IMR-90 (cell line): ENCODE results near the gene TMTC2. TPM values are rescaled to one million over a fixed set of nuclear protein-coding genes. Genes with fewer than 3 reads are reported as not detected.

Experiments used
- ATAC-seq: fragments of 200-7000 bp; cut with Tn5 transposase; 2 replicates; pipeline ENCODE4 v1.9.1; 2020; ENCODE audit warnings: low read depth, mild to moderate bottlenecking, moderate library complexity
- BruUV-seq: library from RNA; stranded (reverse); fragments of 400-500 nt; replicated peaks from 2 replicates; lab custom pipeline; 2021; lab: Mats Ljungman, UMichigan
- CTCF ChIA-PET: fragments of 300-600 bp; formaldehyde crosslinking; extraction: SDS; loops from one replicate; lab custom pipeline; 2021; ENCODE audit warnings: antibody characterized with exemption; lab: Yijun Ruan, JAX
- POLR2A ChIA-PET: fragments of 300-600 bp; sonication (Branson Sonifier 250); formaldehyde crosslinking; loops from one replicate; lab custom pipeline; 2022; ENCODE audit warnings: antibody characterized with exemption; ENCODE audit not compliant: unreplicated experiment; lab: Charles Lee
- DNase-seq: peaks from one replicate; pipeline ENCODE4 v3.0.0; 2013
- H2AFZ ChIP-seq: replicated peaks from 2 replicates; pipeline ENCODE3; 2013; ENCODE audit warnings: low read length, mild to moderate bottlenecking; ENCODE audit not compliant: poor library complexity
- H2AK5ac ChIP-seq: 2 replicates; pipeline ENCODE4 v1.6.1; 2013; ENCODE audit warnings: low read depth, low read length, inconsistent platforms
- H2AK9ac ChIP-seq: replicated peaks from 2 replicates; pipeline ENCODE3; 2013; ENCODE audit warnings: mild to moderate bottlenecking, low read depth, low read length, moderate library complexity; ENCODE audit not compliant: poor library complexity
- H2BK120ac ChIP-seq: 2 replicates; pipeline ENCODE4 v1.6.1; 2013; ENCODE audit warnings: low read depth, low read length, inconsistent platforms
- H2BK15ac ChIP-seq: 3 replicates; pipeline ENCODE4 v1.6.1; 2013; ENCODE audit warnings: low read depth, low read length, inconsistent platforms
- H2BK20ac ChIP-seq: 2 replicates; pipeline ENCODE4 v1.6.1; 2013; ENCODE audit warnings: low read depth, mild to moderate bottlenecking, inconsistent platforms, low read length, moderate library complexity
- H2BK5ac ChIP-seq: 2 replicates; pipeline ENCODE4 v1.6.1; 2013; ENCODE audit warnings: mild to moderate bottlenecking, low read depth, low read length, inconsistent platforms; ENCODE audit not compliant: poor library complexity, severe bottlenecking
- H3K14ac ChIP-seq: replicated peaks from 2 replicates; pipeline ENCODE4 v1.6.1; 2013; ENCODE audit warnings: low read depth, low read length, inconsistent platforms
- H3K18ac ChIP-seq: 2 replicates; pipeline ENCODE4 v1.6.1; 2013; ENCODE audit warnings: low read depth, low read length, control low read depth
- H3K23ac ChIP-seq: 2 replicates; pipeline ENCODE4 v1.6.1; 2013; ENCODE audit warnings: low read depth, low read length, inconsistent platforms
- H3K27ac ChIP-seq: 2 replicates; pipeline ENCODE4 v1.5.1; 2013; ENCODE audit warnings: mild to moderate bottlenecking, control low read depth, low read length; ENCODE audit not compliant: insufficient read depth
- H3K27me3 ChIP-seq: 2 replicates; pipeline ENCODE4 v1.6.1; 2013; ENCODE audit warnings: low read length; ENCODE audit not compliant: control insufficient read depth, insufficient read depth
- H3K36me3 ChIP-seq: 2 replicates; pipeline ENCODE4 v1.6.1; 2013; ENCODE audit warnings: low read length, mixed read lengths; ENCODE audit not compliant: control insufficient read depth, insufficient read depth
- H3K4ac ChIP-seq: 2 replicates; pipeline ENCODE4 v1.6.1; 2013; ENCODE audit warnings: low read depth, low read length, inconsistent platforms
- H3K4me1 ChIP-seq: 2 replicates; pipeline ENCODE4 v1.6.1; 2013; ENCODE audit warnings: low read length, mixed read lengths; ENCODE audit not compliant: control insufficient read depth, insufficient read depth
- H3K4me2 ChIP-seq: 2 replicates; pipeline ENCODE4 v1.6.1; 2013; ENCODE audit warnings: low read depth, mild to moderate bottlenecking, control low read depth, low read length, moderate library complexity
- H3K4me3 ChIP-seq: 2 replicates; pipeline ENCODE4 v1.5.1; 2013; ENCODE audit warnings: low read depth, mild to moderate bottlenecking, control low read depth, low read length, moderate library complexity; ENCODE audit not compliant: insufficient read depth
- H3K56ac ChIP-seq: 2 replicates; pipeline ENCODE4 v1.6.1; 2013; ENCODE audit warnings: low read length, inconsistent platforms; ENCODE audit not compliant: insufficient read depth; ENCODE audit errors: extremely low read depth
- H3K79me1 ChIP-seq, 2 experiments: 2 replicates each; pipeline ENCODE4 v1.6.1; 2013; ENCODE audit warnings: low read length in 2 of 2, inconsistent platforms in 1 of 2, low read depth in 1 of 2
- H3K9ac ChIP-seq: 2 replicates; pipeline ENCODE4 v1.6.1; 2013; ENCODE audit warnings: low read depth, low read length, control low read depth
- H3K9me1 ChIP-seq: 2 replicates; pipeline ENCODE4 v1.6.1; 2013; ENCODE audit warnings: low read length, inconsistent platforms; ENCODE audit not compliant: insufficient read depth
- H3K9me3 ChIP-seq: 2 replicates; pipeline ENCODE4 v1.6.1; 2013; ENCODE audit warnings: low read length; ENCODE audit not compliant: control insufficient read depth, insufficient read depth
- H4K20me1 ChIP-seq: 2 replicates; pipeline ENCODE4 v1.6.1; 2013; ENCODE audit warnings: low read length, inconsistent platforms; ENCODE audit not compliant: insufficient read depth
- H4K5ac ChIP-seq: 2 replicates; pipeline ENCODE4 v1.6.1; 2013; ENCODE audit warnings: mild to moderate bottlenecking, low read depth, low read length, control low read depth
- H4K8ac ChIP-seq, 2 experiments: 2 replicates each; pipeline ENCODE4 v1.6.1; 2013; ENCODE audit warnings: low read depth in 2 of 2, low read length in 2 of 2, control low read depth in 1 of 2, inconsistent platforms in 1 of 2
- H4K91ac ChIP-seq: 2 replicates; pipeline ENCODE4 v1.6.1; 2013; ENCODE audit warnings: low read depth, low read length, inconsistent platforms; ENCODE audit not compliant: insufficient read depth
- FOS ChIP-seq: fragments of 150-350 bp; IDR thresholded peaks from 2 replicates; pipeline ENCODE4 v1.6.1; 2016; ENCODE audit warnings: low read depth, low read length
- WGBS, 2 experiments: methylation state at CpG; one replicate each; pipeline versions ENCODE4 v1.1.5 to v1.1.7; 2013; ENCODE audit warnings: missing lambda C conversion rate in 2 of 2; ENCODE audit not compliant: insufficient read length in 1 of 2; ENCODE audit errors: extremely low coverage in 2 of 2; 5-methylcytosine and 5-hydroxymethylcytosine counted together
- dilution Hi-C: fragments of 300-500 bp; cut with HindIII; formaldehyde crosslinking; loops from one replicate; pipeline ENCODE4 v1.14.3; 2018; ENCODE audit warnings: low sequenced_read_pairs; ENCODE audit not compliant: unreplicated experiment
- in situ Hi-C: fragments of 300-500 bp; cut with MboI; formaldehyde crosslinking; loops from 3 replicates; pipeline ENCODE4 v1.14.3; 2019; ENCODE audit warnings: low sequenced_read_pairs, inconsistent platforms, mixed read lengths
- intact Hi-C: fragments of 100-400 bp; cut with micrococcal nuclease; formaldehyde crosslinking; loops from 2 replicates; pipeline ENCODE4 v1.10.0; 2022
- polyA plus RNA-seq, 3 experiments: library from polyadenylated mRNA; depleted of rRNA; stranded (reverse); fragments of >200 nt; gene quantifications; 2 replicates each; pipeline ENCODE4 v1.2.3, GENCODE V29; 2012; ENCODE audit warnings: low replicate concordance in 1 of 3
- total RNA-seq: library from RNA; depleted of rRNA; stranded (reverse); fragments of >200 nt; gene quantifications from 2 replicates; pipeline ENCODE4 v1.2.3, GENCODE V29; 2012
- TF ChIP-seq, protein P1 (sequence below): conservative IDR thresholded peaks from 2 replicates; pipeline ENCODE4 v1.5.1; 2012; ENCODE audit warnings: mild to moderate bottlenecking, low read depth, low read length, improper control_type of control experiment
- TF ChIP-seq, protein P2 (sequence below): fragments of 150-350 bp; IDR thresholded peaks from 2 replicates; pipeline ENCODE4 v1.6.1; 2017; ENCODE audit warnings: mild to moderate bottlenecking, antibody characterized with exemption, low read length, low read depth
- TF ChIP-seq, protein P3 (sequence below): fragments of 150-350 bp; IDR thresholded peaks from 2 replicates; pipeline ENCODE4 v1.6.1; 2016; ENCODE audit warnings: low read depth, mild to moderate bottlenecking, low read length, moderate library complexity, borderline replicate concordance

TMTC2 gene
- total and polyA plus RNA-seq, 2 of the 4 experiments (the other 2 are of a cell fraction): 0.56 to 1.4 TPM

DNA sequence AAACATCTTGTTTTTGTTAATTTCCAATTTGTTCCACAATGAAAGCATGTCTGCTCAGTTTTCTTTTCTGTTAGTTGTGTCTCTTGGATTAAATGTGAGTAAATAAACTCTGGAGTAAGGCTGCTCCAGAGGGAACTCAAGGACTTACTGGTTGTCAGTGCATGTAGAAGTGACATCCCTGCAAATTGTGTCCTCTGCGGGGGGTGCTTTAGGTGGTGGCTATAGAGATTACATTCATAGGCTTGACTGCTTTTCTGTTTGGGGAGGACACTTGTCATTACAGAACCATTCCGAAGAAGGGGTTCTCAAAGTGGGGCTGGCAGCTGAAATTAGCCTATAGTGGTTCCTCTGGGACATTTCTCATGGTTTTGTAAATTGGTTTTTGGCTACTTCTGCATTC, 8.8 kb downstream of the TMTC2 start:
- Histone ChIP-seq H3K4me3 (no peak overlapping the region), H3K36me3 (no peaks in the 10 kb centered on the region), H3K4me1 (no peaks in the 10 kb centered on the region), H2AFZ (no peak overlapping the region), H2BK120ac (no peak overlapping the region), H3K9me1 (no peaks in the 10 kb centered on the region), H3K4ac (no peak overlapping the region), H3K9ac (no peak overlapping the region), H3K4me2 (no peak overlapping the region), H2AK5ac (no peak overlapping the region), H2BK20ac (no peak overlapping the region), H3K27ac (no peak overlapping the region), H2AK9ac (no peak overlapping the region), H2BK5ac (no peak overlapping the region), H4K91ac (no peak overlapping the region), H3K9me3 (no peaks in the 10 kb centered on the region), H4K20me1 (no peaks in the 10 kb centered on the region), H4K8ac (no peak overlapping the region), H3K79me1 (no peaks in the 10 kb centered on the region), H3K27me3 (no peaks in the 10 kb centered on the region), H3K14ac (no peak overlapping the region), H3K23ac (no peak overlapping the region), H3K56ac (no peak overlapping the region), H4K5ac (no peak overlapping the region), H2BK15ac (no peak overlapping the region), H3K18ac (no peak overlapping the region)
- dilution Hi-C loops: no loop called here
- no TSS peak for BruUV-seq
- ChIA-PET POLR2A (no interaction called here), CTCF (no interaction called here)
- no peak for DNase-seq
- WGBS, 2 experiments: no CpG with 5 or more reads among the region's 2 CpGs
- intact Hi-C loops: no loop called here
- no peak for ATAC-seq
- TF ChIP-seq, protein P1, sequence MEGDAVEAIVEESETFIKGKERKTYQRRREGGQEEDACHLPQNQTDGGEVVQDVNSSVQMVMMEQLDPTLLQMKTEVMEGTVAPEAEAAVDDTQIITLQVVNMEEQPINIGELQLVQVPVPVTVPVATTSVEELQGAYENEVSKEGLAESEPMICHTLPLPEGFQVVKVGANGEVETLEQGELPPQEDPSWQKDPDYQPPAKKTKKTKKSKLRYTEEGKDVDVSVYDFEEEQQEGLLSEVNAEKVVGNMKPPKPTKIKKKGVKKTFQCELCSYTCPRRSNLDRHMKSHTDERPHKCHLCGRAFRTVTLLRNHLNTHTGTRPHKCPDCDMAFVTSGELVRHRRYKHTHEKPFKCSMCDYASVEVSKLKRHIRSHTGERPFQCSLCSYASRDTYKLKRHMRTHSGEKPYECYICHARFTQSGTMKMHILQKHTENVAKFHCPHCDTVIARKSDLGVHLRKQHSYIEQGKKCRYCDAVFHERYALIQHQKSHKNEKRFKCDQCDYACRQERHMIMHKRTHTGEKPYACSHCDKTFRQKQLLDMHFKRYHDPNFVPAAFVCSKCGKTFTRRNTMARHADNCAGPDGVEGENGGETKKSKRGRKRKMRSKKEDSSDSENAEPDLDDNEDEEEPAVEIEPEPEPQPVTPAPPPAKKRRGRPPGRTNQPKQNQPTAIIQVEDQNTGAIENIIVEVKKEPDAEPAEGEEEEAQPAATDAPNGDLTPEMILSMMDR: no peak
- no peak for TF ChIP-seq FOS
- TF ChIP-seq, protein P2, sequence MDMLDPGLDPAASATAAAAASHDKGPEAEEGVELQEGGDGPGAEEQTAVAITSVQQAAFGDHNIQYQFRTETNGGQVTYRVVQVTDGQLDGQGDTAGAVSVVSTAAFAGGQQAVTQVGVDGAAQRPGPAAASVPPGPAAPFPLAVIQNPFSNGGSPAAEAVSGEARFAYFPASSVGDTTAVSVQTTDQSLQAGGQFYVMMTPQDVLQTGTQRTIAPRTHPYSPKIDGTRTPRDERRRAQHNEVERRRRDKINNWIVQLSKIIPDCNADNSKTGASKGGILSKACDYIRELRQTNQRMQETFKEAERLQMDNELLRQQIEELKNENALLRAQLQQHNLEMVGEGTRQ: no peak
- TF ChIP-seq, protein P3, sequence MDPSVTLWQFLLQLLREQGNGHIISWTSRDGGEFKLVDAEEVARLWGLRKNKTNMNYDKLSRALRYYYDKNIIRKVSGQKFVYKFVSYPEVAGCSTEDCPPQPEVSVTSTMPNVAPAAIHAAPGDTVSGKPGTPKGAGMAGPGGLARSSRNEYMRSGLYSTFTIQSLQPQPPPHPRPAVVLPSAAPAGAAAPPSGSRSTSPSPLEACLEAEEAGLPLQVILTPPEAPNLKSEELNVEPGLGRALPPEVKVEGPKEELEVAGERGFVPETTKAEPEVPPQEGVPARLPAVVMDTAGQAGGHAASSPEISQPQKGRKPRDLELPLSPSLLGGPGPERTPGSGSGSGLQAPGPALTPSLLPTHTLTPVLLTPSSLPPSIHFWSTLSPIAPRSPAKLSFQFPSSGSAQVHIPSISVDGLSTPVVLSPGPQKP: no peak
- in situ Hi-C loops: no loop called here
